Smooth muscle cell of the pulmonary artery (primary cell): ENCODE results near the gene UGT2A3. TPM values are rescaled to one million over a fixed set of nuclear protein-coding genes. Genes with fewer than 3 reads are reported as not detected.

Source experiments
- total RNA-seq: library from RNA; depleted of rRNA; stranded (reverse); fragments of >200 nt; gene quantifications from 2 replicates; pipeline ENCODE4 v1.2.3, GENCODE V29; 2014

Gene UGT2A3
- total RNA-seq, result not detected in 2 replicates

DNA sequence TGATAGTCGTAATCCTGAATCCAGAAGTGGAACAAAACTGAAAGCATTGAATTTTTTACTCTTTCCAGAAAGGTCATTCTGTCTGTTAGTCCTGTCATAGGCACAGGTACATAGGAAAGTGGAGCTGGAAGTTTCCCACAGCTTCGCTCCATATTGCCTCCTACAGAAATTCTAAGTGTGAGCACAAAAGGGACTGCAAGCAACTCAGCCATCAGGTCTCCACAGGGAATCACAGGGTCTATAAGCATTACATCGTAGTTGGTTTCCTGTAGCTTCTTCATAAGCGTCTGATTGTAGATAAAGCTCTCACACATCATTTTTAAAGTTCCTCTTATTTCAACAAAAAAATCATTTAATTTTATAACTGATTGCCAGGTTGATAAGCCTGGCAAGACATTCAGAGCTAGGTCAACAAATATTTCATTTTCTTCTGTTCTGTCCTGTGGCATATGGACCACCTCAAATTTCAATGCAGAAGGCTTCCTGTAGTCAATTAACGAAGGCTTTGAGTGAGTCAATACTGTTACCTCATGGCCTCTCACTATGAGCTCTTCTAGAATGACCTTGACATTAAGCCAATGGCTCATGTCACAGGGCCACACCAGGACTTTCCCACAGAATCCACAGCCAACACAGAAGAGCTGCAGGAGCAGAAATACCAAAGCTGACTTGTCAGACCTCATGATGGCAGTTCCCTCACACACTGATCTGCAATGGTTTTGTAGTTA lies at the start of gene UGT2A3:
UGT2A3 (minus strand) TSS at position 727 of the 728 bp plus-strand sequence; CDS start at position 683, 44 bp downstream.

Other genes starting within 250 kb of the UGT2A3 start
- not detected in 2 replicates for gene UGT2B10, start 135.8 kb downstream of the UGT2A3 start, total RNA-seq
- gene UGT2B7, start 144.7 kb upstream of the UGT2A3 start, total RNA-seq, result not detected in 2 replicates